Inferior parietal cortex (tissue), 1 donor: ENCODE results near the gene NKX2-4.

Experiments used
- DNase-seq: peaks from one replicate; pipeline ENCODE4 v3.0.0-alpha.2; 2016; ENCODE audit errors: extremely low spot score

NKX2-4 gene

DNA sequence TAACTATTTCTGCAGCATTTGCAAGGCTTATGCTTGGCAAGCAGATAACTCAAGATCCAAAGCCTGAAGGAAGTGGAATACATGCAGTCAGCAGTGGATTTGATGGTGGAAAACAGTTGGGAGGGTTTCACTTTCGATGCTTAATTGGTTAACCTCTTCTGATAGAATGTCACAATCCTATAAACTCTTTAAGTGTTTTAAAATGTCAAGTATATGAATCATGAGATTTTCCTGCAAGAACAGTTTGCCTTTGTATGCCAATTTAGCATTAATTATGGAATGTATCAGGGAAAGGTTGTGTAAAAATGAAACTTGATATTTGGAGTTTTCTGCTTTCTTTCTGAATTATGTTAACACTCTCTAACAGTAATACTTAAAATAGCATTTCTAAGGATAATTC is 36.6 kb downstream of the NKX2-4 start:
- no peak for DNase-seq

DNA sequence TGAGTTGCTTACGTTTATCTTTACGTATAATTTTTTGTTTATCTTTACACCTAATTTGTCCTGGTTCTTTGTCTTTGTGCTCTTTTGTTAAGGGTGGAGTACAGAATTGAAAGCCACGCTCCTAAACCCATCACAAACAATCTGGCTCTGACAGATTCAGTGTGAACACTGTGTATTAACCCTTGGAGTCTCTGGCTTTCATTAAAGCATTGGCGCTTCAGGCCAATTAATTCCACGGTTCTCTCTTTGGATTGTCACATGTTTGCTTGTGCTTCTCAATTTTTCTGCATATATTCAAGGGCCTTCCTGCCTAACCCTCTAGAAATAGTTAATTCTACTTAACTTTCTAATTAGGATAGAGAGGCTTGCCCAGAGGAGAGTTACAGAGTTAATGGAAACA is 38.6 kb downstream of the NKX2-4 start:
- DNase-seq, result no peak

- DNase-seq, result no peak
These were observed 39.5 kb downstream of the NKX2-4 start for GRCh38 chr20:21357844-21358243.

DNA sequence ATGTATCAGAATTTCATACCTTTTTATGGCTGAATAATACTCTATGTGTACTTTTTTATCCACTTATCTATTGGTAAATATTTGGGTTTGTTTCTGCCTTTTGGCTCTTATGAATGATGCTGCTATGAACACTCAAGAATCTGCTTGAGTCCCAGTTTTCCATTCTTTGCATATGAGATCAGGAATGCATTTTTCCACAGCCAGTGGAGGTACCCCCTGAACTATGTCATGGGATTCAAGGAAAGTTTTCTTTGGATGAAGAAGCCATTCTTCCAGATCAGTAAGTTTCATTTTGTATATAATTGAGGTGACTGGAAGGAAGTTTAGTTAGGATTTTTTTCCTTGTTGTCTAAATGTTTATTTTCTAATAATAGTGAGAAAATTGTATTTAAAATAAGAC is 40.9 kb downstream of the NKX2-4 start:
- no peak for DNase-seq

DNA sequence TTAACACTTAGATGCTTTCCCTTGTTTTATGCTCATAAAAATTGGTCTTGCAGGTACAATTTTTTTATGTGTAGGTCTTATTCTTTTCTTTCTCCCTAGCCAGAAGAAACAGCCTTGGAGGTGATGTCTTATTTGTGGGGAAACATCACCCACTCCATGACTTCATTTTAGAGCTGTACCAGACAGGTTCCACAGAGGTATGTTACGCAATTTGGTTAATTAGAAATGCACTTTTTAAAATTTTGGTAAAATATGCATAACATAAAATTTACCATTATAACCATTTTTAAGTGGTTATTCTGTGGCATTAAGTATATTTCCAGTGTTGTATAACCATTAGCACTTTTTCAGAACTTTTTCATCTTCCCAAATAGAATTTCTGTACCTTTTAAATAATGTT is 41.3 kb downstream of the NKX2-4 start:
- no peak for DNase-seq

GRCh38 chr20:21353236-21353635 is 44.1 kb downstream of the NKX2-4 start:
- DNase-seq, result no peak

- DNase-seq, result no peak
These were observed 44.6 kb downstream of the NKX2-4 start for GRCh38 chr20:21352703-21353102.
